Neuron (in vitro differentiated cells): ENCODE measurements around the gene RWDD1.

Source experiments
- H2AFZ ChIP-seq: one replicate; pipeline ENCODE4 v1.6.1; 2013; ENCODE audit warnings: low read depth, mild to moderate bottlenecking, inconsistent platforms, low read length, moderate library complexity
- H3K27me3 ChIP-seq: one replicate; pipeline ENCODE4 v1.6.1; 2013; ENCODE audit warnings: low read length; ENCODE audit not compliant: insufficient read depth
- H3K36me3 ChIP-seq: one replicate; pipeline ENCODE4 v1.6.1; 2013; ENCODE audit warnings: low read length; ENCODE audit not compliant: insufficient read depth
- H3K4me1 ChIP-seq: one replicate; pipeline ENCODE4 v1.6.1; 2013; ENCODE audit warnings: low read length; ENCODE audit not compliant: insufficient read depth
- H3K4me3 ChIP-seq: 2 replicates; pipeline ENCODE4 v1.5.1; 2013; ENCODE audit warnings: mild to moderate bottlenecking, low read length, moderate library complexity
- H3K9me3 ChIP-seq: one replicate; pipeline ENCODE4 v1.6.1; 2013; ENCODE audit warnings: low read length

The RWDD1 gene

GRCh38 chr6:116543149-116543548 lies 28.2 kb upstream of the RWDD1 start:
- no peaks in the 10 kb centered on the region for H3K4me1 ChIP-seq
- no peaks in the 10 kb centered on the region for H3K27me3 ChIP-seq
- no peak overlapping the region for H3K4me3 ChIP-seq
- no peaks in the 10 kb centered on the region for H3K9me3 ChIP-seq
- no peaks in the 10 kb centered on the region for H3K36me3 ChIP-seq
- no peak overlapping the region for H2AFZ ChIP-seq

GRCh38 chr6:116545651-116546050 lies 25.7 kb upstream of the RWDD1 start, which contains the start of gene TRAPPC3L:
TRAPPC3L (minus strand) TSS chr6:116545684; CDS start chr6:116545514, 170 bp downstream.
- no peaks in the 10 kb centered on the region for H3K4me1 ChIP-seq
- no peaks in the 10 kb centered on the region for H3K36me3 ChIP-seq
- H3K9me3 ChIP-seq: no peaks in the 10 kb centered on the region
- H2AFZ ChIP-seq: peak within 1 kb of the TSS; percentile 30
- H3K4me3 ChIP-seq: no peak within 1 kb of the TSS
- H3K27me3 ChIP-seq: no peaks in the 10 kb centered on the region

DNA sequence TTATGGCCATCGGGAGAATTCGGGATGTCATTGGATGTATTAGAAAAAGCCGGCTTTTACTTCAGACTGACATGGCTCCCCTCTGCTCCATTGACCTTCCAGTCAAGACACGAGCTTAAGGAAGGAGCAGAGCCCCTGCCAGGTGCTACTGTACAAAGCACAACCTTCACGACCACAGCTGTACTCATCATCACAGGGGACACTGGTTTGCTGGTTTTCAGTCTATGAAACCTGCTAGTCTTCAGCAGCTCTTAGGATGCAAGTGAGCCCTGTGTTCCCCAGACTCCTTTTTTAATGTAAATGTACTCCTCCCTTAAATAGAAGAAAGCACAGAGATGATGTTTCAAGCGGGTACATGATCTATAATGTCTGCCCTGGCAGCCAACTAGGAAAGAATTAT lies 23.9 kb upstream of the RWDD1 start:
- no peak overlapping the region for H2AFZ ChIP-seq
- no peaks in the 10 kb centered on the region for H3K36me3 ChIP-seq
- H3K9me3 ChIP-seq: no peaks in the 10 kb centered on the region
- H3K27me3 ChIP-seq: no peaks in the 10 kb centered on the region
- no peaks in the 10 kb centered on the region for H3K4me1 ChIP-seq
- H3K4me3 ChIP-seq: no peak overlapping the region

DNA sequence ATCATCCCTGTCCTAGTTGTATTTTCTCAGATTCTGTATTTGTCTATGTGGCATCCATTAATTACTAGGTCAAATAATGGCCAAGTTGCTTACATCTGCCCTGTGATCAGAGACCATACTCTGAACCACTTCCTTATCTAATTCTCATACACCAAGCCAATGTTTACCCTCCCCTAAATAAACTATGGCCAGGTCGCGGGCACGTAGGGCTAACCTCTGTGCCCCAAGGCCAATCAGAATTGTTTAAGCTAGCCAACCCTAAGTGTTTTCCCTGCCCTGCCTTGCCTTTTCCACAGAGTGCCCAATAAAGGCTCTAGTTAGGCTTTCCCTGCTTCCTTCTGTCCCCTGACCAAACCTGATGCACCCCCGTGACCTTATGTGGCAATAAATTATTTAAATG lies 20.5 kb upstream of the RWDD1 start:
- H3K27me3 ChIP-seq: no peaks in the 10 kb centered on the region
- H3K9me3 ChIP-seq: no peaks in the 10 kb centered on the region
- H3K4me3 ChIP-seq: no peak overlapping the region
- H3K4me1 ChIP-seq: no peaks in the 10 kb centered on the region
- no peaks in the 10 kb centered on the region for H3K36me3 ChIP-seq
- H2AFZ ChIP-seq: no peak overlapping the region

DNA sequence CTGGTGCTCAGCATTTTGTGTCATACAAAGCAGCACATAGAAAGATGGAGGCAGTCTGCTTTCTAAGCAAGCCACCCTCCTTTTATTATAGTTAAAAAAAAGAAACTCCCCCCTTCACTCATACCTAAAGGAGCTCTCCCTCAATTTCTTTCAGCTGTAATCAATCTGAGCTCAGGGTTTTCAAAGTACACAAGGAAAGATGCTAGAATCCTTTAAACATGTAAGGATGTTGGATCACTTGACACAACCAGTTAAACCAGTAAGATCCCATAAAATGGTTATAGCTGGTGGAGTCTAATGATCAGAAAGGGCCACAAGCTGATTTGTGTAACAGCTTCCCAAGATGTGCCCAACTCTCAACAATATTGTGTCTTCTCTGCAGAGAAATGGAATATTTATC lies 17.9 kb upstream of the RWDD1 start, which contains the start of gene CALHM4:
Gene CALHM4 (plus strand): TSS at position 301 of the 400 bp plus-strand sequence. CDS start 43 bp downstream, at position 344.
- Histone ChIP-seq H3K4me1 (peaks cover 6% of the 10 kb centered on the region), H3K4me3 (no peak within 1 kb of the TSS), H3K36me3 (no peaks in the 10 kb centered on the region), H3K9me3 (no peaks in the 10 kb centered on the region), H2AFZ (no peak within 1 kb of the TSS), H3K27me3 (no peaks in the 10 kb centered on the region)

DNA sequence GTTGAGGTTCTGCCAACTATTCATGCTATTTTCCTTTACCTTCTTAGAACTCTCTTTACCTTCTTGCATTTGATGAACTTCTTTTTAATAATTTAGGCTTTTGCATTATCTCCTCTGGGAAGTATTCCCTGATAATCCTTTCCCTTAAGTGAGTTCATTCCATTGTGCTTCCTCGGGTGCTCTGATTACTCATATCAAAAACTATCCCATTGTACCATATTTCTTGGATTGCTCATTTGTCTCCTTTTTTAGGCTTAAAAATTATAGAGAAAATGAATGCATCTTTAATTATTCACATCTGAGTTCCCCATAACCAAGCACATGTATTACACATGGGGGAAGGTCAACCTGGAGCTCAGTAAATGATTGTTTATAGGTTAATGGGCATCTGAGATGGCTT lies 15.2 kb upstream of the RWDD1 start:
- Histone ChIP-seq H3K4me3 (no peak overlapping the region), H2AFZ (no peak overlapping the region), H3K9me3 (no peaks in the 10 kb centered on the region), H3K36me3 (no peaks in the 10 kb centered on the region), H3K4me1 (peaks cover 6% of the 10 kb centered on the region), H3K27me3 (no peaks in the 10 kb centered on the region)

DNA sequence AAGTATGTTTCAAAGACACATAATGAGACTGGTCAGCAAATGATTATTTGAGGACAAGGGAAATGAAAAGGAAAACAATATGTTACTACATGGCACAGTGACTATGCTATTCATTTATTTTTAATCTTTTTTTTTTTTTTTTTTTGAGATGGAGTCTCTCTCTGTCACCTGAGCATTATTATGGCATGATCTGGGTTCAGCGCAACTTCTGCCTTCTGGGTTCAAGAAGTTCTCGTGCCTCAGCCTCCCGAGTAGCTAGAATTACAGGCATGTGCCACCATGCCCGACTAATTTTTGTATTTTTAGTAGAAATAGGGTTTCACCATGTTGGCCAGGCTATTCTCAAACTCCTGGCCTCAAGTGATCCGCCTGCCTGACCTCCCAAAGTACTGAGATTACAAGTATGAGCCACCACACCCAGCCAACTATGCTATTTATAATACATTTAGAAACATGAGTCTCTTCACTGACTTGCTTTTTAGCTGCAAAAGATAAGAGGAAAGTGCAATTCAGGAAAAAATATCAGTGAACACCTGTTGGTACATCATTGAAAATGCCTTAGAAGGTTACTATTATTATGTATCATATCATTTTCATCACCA lies 14.4 kb upstream of the RWDD1 start:
- no peaks in the 10 kb centered on the region for H3K27me3 ChIP-seq
- peaks cover 6% of the 10 kb centered on the region for H3K4me1 ChIP-seq
- no peaks in the 10 kb centered on the region for H3K9me3 ChIP-seq
- H2AFZ ChIP-seq: no peak overlapping the region
- H3K36me3 ChIP-seq: no peaks in the 10 kb centered on the region
- no peak overlapping the region for H3K4me3 ChIP-seq

DNA sequence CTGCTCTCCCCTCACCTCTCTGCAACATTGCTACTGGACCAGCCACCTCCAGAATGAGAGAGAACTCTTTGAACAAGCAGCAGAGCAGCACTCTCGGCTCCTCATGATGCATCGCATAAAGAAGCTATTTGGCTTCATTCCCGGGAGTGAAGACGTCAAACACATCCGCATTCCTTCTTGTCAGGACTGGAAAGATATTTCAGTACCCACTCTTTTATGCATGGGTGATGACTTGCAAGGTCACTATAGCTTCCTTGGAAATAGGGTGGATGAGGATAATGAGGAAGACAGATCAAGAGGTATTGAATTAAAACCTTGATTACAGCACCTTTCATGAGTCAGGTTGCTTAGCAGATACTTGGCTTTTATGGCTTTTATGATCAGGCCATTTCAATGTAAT lies 13.4 kb upstream of the RWDD1 start:
- no peaks in the 10 kb centered on the region for H3K9me3 ChIP-seq
- no peak overlapping the region for H3K4me3 ChIP-seq
- H3K4me1 ChIP-seq: peaks cover 6% of the 10 kb centered on the region
- no peak overlapping the region for H2AFZ ChIP-seq
- no peaks in the 10 kb centered on the region for H3K36me3 ChIP-seq
- no peaks in the 10 kb centered on the region for H3K27me3 ChIP-seq

- Histone ChIP-seq H3K9me3 (no peaks in the 10 kb centered on the region), H2AFZ (no peak overlapping the region), H3K27me3 (no peaks in the 10 kb centered on the region), H3K4me1 (peaks cover 6% of the 10 kb centered on the region), H3K4me3 (no peak overlapping the region), H3K36me3 (no peaks in the 10 kb centered on the region)
Measured at GRCh38 chr6:116560130-116560529, 11.2 kb upstream of the RWDD1 start.

DNA sequence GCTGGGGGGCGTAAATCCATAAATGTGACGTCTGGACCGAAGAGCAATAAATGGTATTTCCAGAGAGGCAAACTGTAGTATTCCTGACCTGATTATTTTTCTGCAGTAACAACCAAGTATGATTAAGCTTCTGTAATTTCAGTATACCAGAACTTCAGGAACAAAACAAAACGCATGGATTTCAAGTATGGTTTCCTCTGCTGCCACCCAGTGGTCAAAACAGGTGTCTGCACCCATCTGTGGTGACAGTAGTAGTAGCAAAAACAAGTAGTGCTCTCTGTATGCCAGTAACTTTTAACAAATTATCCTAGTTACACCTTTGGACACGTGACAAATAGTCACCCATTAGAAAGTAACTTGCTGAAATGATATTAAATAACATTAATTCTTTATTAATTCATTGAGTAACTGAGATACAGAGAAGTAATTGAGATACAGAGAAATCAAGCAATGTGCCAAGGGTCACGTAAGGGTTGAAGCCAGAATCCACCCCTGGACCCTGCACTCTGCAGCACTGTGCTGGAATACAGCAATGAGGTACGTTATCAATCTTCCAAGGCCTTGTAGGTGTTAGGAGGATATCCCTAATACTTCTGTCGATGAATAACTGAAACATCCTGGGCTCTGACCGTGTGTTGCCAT lies 9.8 kb upstream of the RWDD1 start:
- Histone ChIP-seq H2AFZ (peak overlapping the region; percentile 63), H3K4me3 (no peak overlapping the region), H3K36me3 (no peaks in the 10 kb centered on the region), H3K4me1 (peaks cover 6% of the 10 kb centered on the region), H3K9me3 (no peaks in the 10 kb centered on the region), H3K27me3 (no peaks in the 10 kb centered on the region)

- H3K36me3 ChIP-seq: no peaks in the 10 kb centered on the region
- peaks cover 6% of the 10 kb centered on the region for H3K4me1 ChIP-seq
- no peak overlapping the region for H2AFZ ChIP-seq
- no peaks in the 10 kb centered on the region for H3K27me3 ChIP-seq
- no peak overlapping the region for H3K4me3 ChIP-seq
- no peaks in the 10 kb centered on the region for H3K9me3 ChIP-seq
Measured at GRCh38 chr6:116562019-116562403, 9.3 kb upstream of the RWDD1 start.

- H3K9me3 ChIP-seq: no peaks in the 10 kb centered on the region
- H3K36me3 ChIP-seq: no peaks in the 10 kb centered on the region
- peaks cover 5% of the 10 kb centered on the region for H3K4me1 ChIP-seq
- no peak overlapping the region for H3K4me3 ChIP-seq
- no peak overlapping the region for H2AFZ ChIP-seq
- H3K27me3 ChIP-seq: no peaks in the 10 kb centered on the region
Measured at GRCh38 chr6:116562614-116563013, 8.7 kb upstream of the RWDD1 start.

GRCh38 chr6:116563830-116564229 lies 7.5 kb upstream of the RWDD1 start:
- no peaks in the 10 kb centered on the region for H3K4me1 ChIP-seq
- H2AFZ ChIP-seq: no peak overlapping the region
- H3K4me3 ChIP-seq: no peak overlapping the region
- H3K27me3 ChIP-seq: no peaks in the 10 kb centered on the region
- H3K9me3 ChIP-seq: no peaks in the 10 kb centered on the region
- no peaks in the 10 kb centered on the region for H3K36me3 ChIP-seq

- Histone ChIP-seq H3K36me3 (no peaks in the 10 kb centered on the region), H3K4me3 (no peak overlapping the region), H3K27me3 (no peaks in the 10 kb centered on the region), H2AFZ (no peak overlapping the region), H3K9me3 (no peaks in the 10 kb centered on the region), H3K4me1 (no peaks in the 10 kb centered on the region)
Measured at GRCh38 chr6:116564311-116564710, 7.0 kb upstream of the RWDD1 start.
